ENCODE results near the gene ITM2A. TPM values are rescaled to one million over a fixed set of nuclear protein-coding genes. Genes with fewer than 3 reads are reported as not detected.
A peak's percentile ranks its signal among the peaks of the same experiment; 100 is the strongest.

Gene ITM2A
- total RNA-seq, 1 donor from 2014 or later = 13.3 TPM

- ATAC-seq (ENCODE audit: low read depth) (no peak), DNase-seq (no peak)
- Mint-ChIP-seq H3K27ac (no peak overlapping the region), H3K27me3 (no peaks in the 10 kb centered on the region), H3K4me1 (peaks cover 18% of the 10 kb centered on the region), H3K36me3 (ENCODE audit: low read depth) (peaks cover 6% of the 10 kb centered on the region), H3K9me3 (no peaks in the 10 kb centered on the region), H3K4me3 (no peak overlapping the region)
- intact Hi-C loops (cut with micrococcal nuclease) = no loop called here
- ChIA-PET CTCF (no interaction called here), POLR2A (no interaction called here)
- TF ChIP-seq CTCF (IDR thresholded peaks at IDR 0.05) = no peak
Measured at GRCh38 chrX:79371101-79371500, 4.0 kb upstream of the ITM2A start.

- no peak overlapping the region for H3K4me3 Mint-ChIP-seq
Measured at GRCh38 chrX:79369871-79370270, 2.7 kb upstream of the ITM2A start.

GRCh38 chrX:79368441-79368840 is 1.3 kb upstream of the ITM2A start:
- Mint-ChIP-seq H3K4me3 (no peak overlapping the region), H3K9me3 (no peaks in the 10 kb centered on the region), H3K27me3 (no peaks in the 10 kb centered on the region), H3K4me1 (peaks cover 29% of the 10 kb centered on the region), H3K36me3 (ENCODE audit: low read depth) (peaks cover 6% of the 10 kb centered on the region), H3K27ac (no peak overlapping the region)
- no peak for TF ChIP-seq CTCF (IDR thresholded peaks at IDR 0.05)
- ChIA-PET POLR2A (no interaction called here), CTCF (no interaction called here)
- intact Hi-C loops (cut with micrococcal nuclease) = loop anchor here (5.0 kb wide), 1 partner anchor 84 kb away; no protein-coding TSS in a partner anchor
- ATAC-seq (ENCODE audit: low read depth) (no peak), DNase-seq (no peak)

More at GRCh38 chrX:79369871-79370270, 2.7 kb upstream of the ITM2A start:
- Mint-ChIP-seq H3K4me1 (peaks cover 27% of the 10 kb centered on the region), H3K9me3 (no peaks in the 10 kb centered on the region), H3K36me3 (ENCODE audit: low read depth) (peaks cover 6% of the 10 kb centered on the region), H3K27ac (no peak overlapping the region), H3K27me3 (no peaks in the 10 kb centered on the region)
- ChIA-PET POLR2A (no interaction called here), CTCF (no interaction called here)
- intact Hi-C loops (cut with micrococcal nuclease) = loop anchor here (5.0 kb wide), 1 partner anchor 82 kb away; no protein-coding TSS in a partner anchor
- DNase-seq = no peak
- no peak for ATAC-seq (ENCODE audit: low read depth)
- TF ChIP-seq CTCF (IDR thresholded peaks at IDR 0.05) = no peak

- Mint-ChIP-seq H3K9me3 (no peaks in the 10 kb centered on the region), H3K4me1 (peaks cover 29% of the 10 kb centered on the region), H3K4me3 (peak overlapping the region; percentile 92), H3K36me3 (ENCODE audit: low read depth) (peaks cover 7% of the 10 kb centered on the region), H3K27ac (peak overlapping the region; percentile 86), H3K27me3 (no peaks in the 10 kb centered on the region)
- CTCF ChIA-PET = no interaction called here
- POLR2A ChIA-PET = no interaction called here
- DNase-seq (no peak), ATAC-seq (ENCODE audit: low read depth) (no peak)
- intact Hi-C loops (cut with micrococcal nuclease) = loop anchor here (5.0 kb wide), 1 partner anchor 84 kb away; no protein-coding TSS in a partner anchor
- TF ChIP-seq CTCF (IDR thresholded peaks at IDR 0.05) = no peak
Measured at GRCh38 chrX:79367907-79368306, 773 bp upstream of the ITM2A start.

- peak overlapping the region; percentile 86 for H3K27ac Mint-ChIP-seq
- no peak for TF ChIP-seq CTCF (IDR thresholded peaks at IDR 0.05)
- intact Hi-C loops (cut with micrococcal nuclease) = loop anchor here (5.0 kb wide), 1 partner anchor 86 kb away; no protein-coding TSS in a partner anchor
- H3K36me3 Mint-ChIP-seq (ENCODE audit: low read depth) = peaks cover 17% of the 10 kb centered on the region
- no peaks in the 10 kb centered on the region for H3K27me3 Mint-ChIP-seq
- peak; percentile 32 for ATAC-seq (ENCODE audit: low read depth)
- no peak for DNase-seq
- peaks cover 29% of the 10 kb centered on the region for H3K4me1 Mint-ChIP-seq
- H3K9me3 Mint-ChIP-seq = no peaks in the 10 kb centered on the region
- peak overlapping the region; percentile 92 for H3K4me3 Mint-ChIP-seq
- POLR2A ChIA-PET = no interaction called here
- CTCF ChIA-PET = no interaction called here
Measured at GRCh38 chrX:79366556-79366872, 620 bp downstream of the ITM2A start.

All from activated B cell treated with CpG ODN at 0.5 μM for 24 hours (primary cell).